ENCODE results near the gene BRD9. TPM values are rescaled to one million over a fixed set of nuclear protein-coding genes. Genes with fewer than 3 reads are reported as not detected.
A peak's percentile ranks its signal among the peaks of the same experiment; 100 is the strongest.
"Not testable (repeated sequence)": the region's sequence is repeated elsewhere in the genome, so short reads cannot be mapped to it uniquely, and the experiment has no call there.

The BRD9 gene
- total RNA-seq, 1 experiment from 2014 or later: 77.6 TPM

- peaks cover 5% of the 10 kb centered on the region for H3K4me1 ChIP-seq (replicated peaks)
- H3K27ac ChIP-seq: no peak overlapping the region
- no peak overlapping the region for H3K4me3 ChIP-seq
- peaks cover 12% of the 10 kb centered on the region for H3K27me3 ChIP-seq (replicated peaks)
- peak in 1 of 2 experiments; percentile 41 for DNase-seq (ENCODE audit: low read depth in 1 of 2, low spot score in 2 of 2)
- no peaks in the 10 kb centered on the region for H3K9me3 ChIP-seq (replicated peaks)
- H3K36me3 ChIP-seq: no peaks in the 10 kb centered on the region
Observed at GRCh38 chr5:931570-932145, 39.1 kb upstream of the BRD9 start.

DNA sequence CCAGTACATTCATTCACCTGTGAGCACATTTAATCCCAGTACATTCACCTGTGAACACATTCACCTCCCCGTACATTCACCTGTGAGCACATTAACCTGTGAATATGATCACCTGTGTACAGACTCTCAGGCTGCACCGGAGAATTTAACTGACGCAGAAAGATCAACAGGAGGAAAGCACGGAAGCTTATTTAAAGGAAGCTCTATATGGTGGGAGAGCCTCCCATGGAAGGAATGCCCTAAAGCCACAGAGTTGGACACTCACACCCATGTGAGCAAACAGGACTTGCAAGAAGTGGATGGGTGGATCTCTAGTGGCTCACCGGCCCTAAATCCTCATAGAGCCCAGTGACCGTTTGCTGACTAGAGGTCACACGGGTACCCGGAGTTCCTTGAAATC is 38.3 kb upstream of the BRD9 start:
- Histone ChIP-seq H3K27ac (no peak overlapping the region), H3K36me3 (no peaks in the 10 kb centered on the region), H3K4me3 (no peak overlapping the region), H3K9me3 (replicated peaks) (no peaks in the 10 kb centered on the region), H3K4me1 (replicated peaks) (peaks cover 7% of the 10 kb centered on the region), H3K27me3 (replicated peaks) (peaks cover 18% of the 10 kb centered on the region)
- DNase-seq (ENCODE audit: low read depth in 1 of 2, low spot score in 2 of 2): peak in 1 of 2 experiments; percentile 35

DNA sequence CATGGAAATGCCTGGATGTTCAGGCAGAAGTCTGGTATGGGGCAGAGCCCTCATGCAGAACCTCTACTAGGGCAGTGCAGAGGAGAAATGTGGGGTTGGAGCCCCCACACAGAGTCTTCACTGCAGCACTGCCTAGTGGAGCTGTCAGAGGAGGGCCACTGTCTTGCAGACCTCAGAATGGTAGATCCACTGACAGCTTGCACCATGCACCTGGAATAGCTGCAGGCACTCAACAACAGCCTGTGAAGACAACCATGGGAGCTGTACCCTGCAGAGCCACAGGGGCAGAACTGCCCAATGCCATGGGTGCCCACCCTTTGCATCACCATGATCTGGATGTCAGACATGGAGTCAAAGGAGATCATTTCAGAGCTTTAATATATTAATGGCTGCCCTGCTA is 37.0 kb upstream of the BRD9 start:
- Histone ChIP-seq H3K9me3 (replicated peaks) (no peaks in the 10 kb centered on the region), H3K4me1 (replicated peaks) (peaks cover 7% of the 10 kb centered on the region), H3K36me3 (no peaks in the 10 kb centered on the region), H3K27me3 (replicated peaks) (peaks cover 19% of the 10 kb centered on the region), H3K4me3 (no peak overlapping the region), H3K27ac (no peak overlapping the region)
- peak in 1 of 2 experiments; percentile 33 for DNase-seq (ENCODE audit: low read depth in 1 of 2, low spot score in 2 of 2)

DNA sequence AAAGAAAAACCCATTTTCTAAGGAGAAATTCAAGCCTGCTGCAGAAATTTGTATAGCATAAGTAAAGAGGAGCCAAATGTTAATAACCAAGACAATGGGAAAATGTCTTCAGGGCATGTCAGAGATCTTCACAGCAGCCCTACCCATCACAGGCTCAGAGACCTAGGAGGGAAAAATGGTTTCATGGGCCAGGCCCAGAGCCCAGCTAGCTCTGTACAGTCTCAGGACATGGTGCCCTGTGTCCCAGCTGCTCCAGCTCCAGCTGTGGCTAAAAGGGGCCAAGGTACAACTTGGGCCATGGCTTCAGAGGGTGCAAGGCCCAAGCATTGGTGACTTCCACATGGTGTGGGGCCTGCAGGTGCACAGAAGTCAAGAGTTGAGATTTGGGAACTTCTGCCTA is 36.6 kb upstream of the BRD9 start:
- H3K27me3 ChIP-seq (replicated peaks): peaks cover 19% of the 10 kb centered on the region
- H3K36me3 ChIP-seq; H3K9me3 ChIP-seq (replicated peaks): not testable (repeated sequence)

GRCh38 chr5:927172-928015 is 34.8 kb upstream of the BRD9 start:
- peak in 1 of 2 experiments; percentile 48 for DNase-seq (ENCODE audit: low read depth in 1 of 2, low spot score in 2 of 2)
- Histone ChIP-seq H3K27me3 (replicated peaks) (peaks cover 19% of the 10 kb centered on the region), H3K27ac (no peak overlapping the region), H3K36me3 (no peaks in the 10 kb centered on the region), H3K4me3 (no peak overlapping the region), H3K9me3 (replicated peaks) (no peaks in the 10 kb centered on the region), H3K4me1 (replicated peaks) (peaks cover 10% of the 10 kb centered on the region)

More for the DNA sequence above, 36.6 kb upstream of the BRD9 start:
- not testable (repeated sequence) for H3K4me1 ChIP-seq (replicated peaks); H3K27ac ChIP-seq; H3K4me3 ChIP-seq
- peak in 1 of 2 experiments; percentile 23 for DNase-seq (ENCODE audit: low read depth in 1 of 2, low spot score in 2 of 2)

GRCh38 chr5:926417-927171 is 34.0 kb upstream of the BRD9 start:
- Histone ChIP-seq H3K4me3 (no peak overlapping the region), H3K9me3 (replicated peaks) (no peaks in the 10 kb centered on the region), H3K27me3 (replicated peaks) (peaks cover 16% of the 10 kb centered on the region), H3K4me1 (replicated peaks) (peaks cover 10% of the 10 kb centered on the region), H3K27ac (no peak overlapping the region), H3K36me3 (no peaks in the 10 kb centered on the region)
- peak; percentile 40 to 65 for DNase-seq (ENCODE audit: low read depth in 1 of 2, low spot score in 2 of 2)

GRCh38 chr5:923281-923873 is 30.8 kb upstream of the BRD9 start:
- Histone ChIP-seq H3K9me3 (replicated peaks) (peaks cover 3% of the 10 kb centered on the region; the same call in 1 of the 2 replicates), H3K36me3 (peaks cover 9% of the 10 kb centered on the region), H3K4me1 (replicated peaks) (peaks cover 31% of the 10 kb centered on the region), H3K27ac (no peak overlapping the region), H3K27me3 (replicated peaks) (peaks cover 12% of the 10 kb centered on the region), H3K4me3 (no peak overlapping the region)
- DNase-seq (ENCODE audit: low read depth in 1 of 2, low spot score in 2 of 2): peak; percentile 80 to 92

- peaks cover 34% of the 10 kb centered on the region for H3K4me1 ChIP-seq (replicated peaks)
- peaks cover 3% of the 10 kb centered on the region; the same call in 1 of the 2 replicates for H3K9me3 ChIP-seq (replicated peaks)
- peaks cover 14% of the 10 kb centered on the region for H3K36me3 ChIP-seq
- peaks cover 12% of the 10 kb centered on the region for H3K27me3 ChIP-seq (replicated peaks)
- no peak for DNase-seq (ENCODE audit: low read depth in 1 of 2, low spot score in 2 of 2)
- H3K27ac ChIP-seq: no peak overlapping the region
- no peak overlapping the region for H3K4me3 ChIP-seq
Observed at GRCh38 chr5:922436-923280, 30.1 kb upstream of the BRD9 start.

DNA sequence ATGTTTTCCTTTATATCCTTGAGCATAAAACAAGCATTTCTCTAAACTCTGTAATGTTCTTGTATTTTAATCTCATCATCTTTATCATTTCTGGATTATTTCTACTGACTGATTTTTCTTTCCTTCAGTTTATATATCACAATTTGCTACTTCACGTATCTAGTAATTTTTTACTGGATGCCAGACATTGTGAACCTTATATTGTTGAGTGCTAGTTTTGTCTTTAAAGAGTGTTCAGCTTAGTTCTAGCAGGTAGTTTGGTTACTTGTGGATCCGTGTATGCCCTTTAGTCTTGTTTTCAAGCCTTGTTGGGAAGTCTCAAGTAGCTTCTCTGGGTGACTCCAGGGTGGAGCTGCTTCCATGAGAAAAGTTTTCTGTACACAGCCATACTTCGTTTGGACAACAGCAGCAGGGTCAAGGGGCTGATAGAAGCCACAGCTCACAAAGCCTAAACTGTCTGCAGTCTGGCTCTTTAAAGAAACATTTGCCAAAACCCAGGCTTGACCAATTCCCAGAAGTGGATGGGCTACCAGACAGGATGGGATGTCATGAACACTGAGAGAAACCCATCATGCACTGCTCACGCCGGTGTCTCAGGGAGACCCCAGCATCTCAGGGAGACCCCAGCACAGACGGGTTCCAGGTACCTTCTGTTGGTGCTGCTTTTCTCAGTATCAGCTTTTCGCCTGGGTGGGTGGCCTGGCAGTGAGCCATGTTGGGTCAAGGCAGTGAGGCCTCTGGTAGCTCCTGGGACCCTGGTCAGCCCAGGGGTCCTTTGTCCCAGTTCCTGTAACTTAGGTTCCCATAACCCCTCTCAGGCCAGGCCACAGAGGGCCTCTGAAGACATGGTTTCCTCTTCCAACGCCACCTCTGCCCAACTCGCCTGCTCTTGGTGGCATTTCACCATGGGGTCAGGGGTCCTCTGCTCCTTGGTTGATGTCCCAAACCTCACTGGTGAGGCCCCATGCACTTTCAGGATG is 29.1 kb upstream of the BRD9 start:
- Histone ChIP-seq H3K9me3 (replicated peaks) (peaks cover 3% of the 10 kb centered on the region; the same call in 1 of the 2 replicates), H3K27me3 (replicated peaks) (peaks cover 9% of the 10 kb centered on the region), H3K4me3 (no peak overlapping the region), H3K27ac (no peak overlapping the region), H3K36me3 (peaks cover 23% of the 10 kb centered on the region), H3K4me1 (replicated peaks) (peaks cover 30% of the 10 kb centered on the region)
- DNase-seq (ENCODE audit: low read depth in 1 of 2, low spot score in 2 of 2): peak in 1 of 2 experiments; percentile 47

- peaks cover 3% of the 10 kb centered on the region; the same call in 1 of the 2 replicates for H3K9me3 ChIP-seq (replicated peaks)
- H3K27ac ChIP-seq: peak overlapping the region; percentile 11; the same call in 1 of the 2 replicates
- H3K36me3 ChIP-seq: peaks cover 35% of the 10 kb centered on the region
- no peak overlapping the region for H3K4me3 ChIP-seq
- DNase-seq (ENCODE audit: low read depth in 1 of 2, low spot score in 2 of 2): no peak
- peaks cover 27% of the 10 kb centered on the region for H3K4me1 ChIP-seq (replicated peaks)
- H3K27me3 ChIP-seq (replicated peaks): no peaks in the 10 kb centered on the region; the same call in 1 of the 2 replicates
Observed at GRCh38 chr5:920321-920720, 27.7 kb upstream of the BRD9 start.

GRCh38 chr5:919356-920000 is 26.9 kb upstream of the BRD9 start:
- DNase-seq (ENCODE audit: low read depth in 1 of 2, low spot score in 2 of 2): peak; percentile 66 to 94
- H3K9me3 ChIP-seq (replicated peaks): peaks cover 3% of the 10 kb centered on the region; the same call in 1 of the 2 replicates

More at GRCh38 chr5:919356-920000, 26.9 kb upstream of the BRD9 start:
- H3K4me3 ChIP-seq: no peak overlapping the region
- H3K36me3 ChIP-seq: peaks cover 41% of the 10 kb centered on the region
- no peaks in the 10 kb centered on the region; the same call in 1 of the 2 replicates for H3K27me3 ChIP-seq (replicated peaks)
- H3K27ac ChIP-seq: peak overlapping the region; percentile 26
- H3K4me1 ChIP-seq (replicated peaks): peaks cover 27% of the 10 kb centered on the region
